GM12872 (cell line): ENCODE measurements around the gene CUBN.

Source experiments
- TF ChIP-seq, protein P1 (sequence below): IDR thresholded peaks from 3 replicates; pipeline ENCODE4 v1.5.1; 2011; ENCODE audit warnings: low read depth, mild to moderate bottlenecking, low read length, moderate library complexity; ENCODE audit not compliant: insufficient read depth

The CUBN gene

DNA sequence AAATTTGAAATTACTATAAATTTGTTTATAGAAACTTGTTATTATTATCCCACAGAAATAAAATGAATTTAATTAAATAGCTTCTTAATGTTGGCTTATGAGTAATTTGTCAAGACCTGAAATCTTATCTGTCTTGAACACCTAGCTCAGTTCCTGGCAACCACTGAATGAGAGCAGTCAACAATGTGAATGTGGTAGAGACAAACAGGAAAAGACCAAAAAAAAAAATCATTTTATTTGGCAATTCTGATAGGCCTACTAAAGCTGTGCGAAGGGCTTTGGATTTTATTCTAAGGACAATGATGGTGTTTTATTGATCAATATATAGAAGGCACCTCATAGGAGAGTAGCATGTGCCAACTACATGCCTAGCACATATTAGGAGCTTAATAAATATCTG is 184.6 kb downstream of the CUBN start:
- TF ChIP-seq, protein P1, sequence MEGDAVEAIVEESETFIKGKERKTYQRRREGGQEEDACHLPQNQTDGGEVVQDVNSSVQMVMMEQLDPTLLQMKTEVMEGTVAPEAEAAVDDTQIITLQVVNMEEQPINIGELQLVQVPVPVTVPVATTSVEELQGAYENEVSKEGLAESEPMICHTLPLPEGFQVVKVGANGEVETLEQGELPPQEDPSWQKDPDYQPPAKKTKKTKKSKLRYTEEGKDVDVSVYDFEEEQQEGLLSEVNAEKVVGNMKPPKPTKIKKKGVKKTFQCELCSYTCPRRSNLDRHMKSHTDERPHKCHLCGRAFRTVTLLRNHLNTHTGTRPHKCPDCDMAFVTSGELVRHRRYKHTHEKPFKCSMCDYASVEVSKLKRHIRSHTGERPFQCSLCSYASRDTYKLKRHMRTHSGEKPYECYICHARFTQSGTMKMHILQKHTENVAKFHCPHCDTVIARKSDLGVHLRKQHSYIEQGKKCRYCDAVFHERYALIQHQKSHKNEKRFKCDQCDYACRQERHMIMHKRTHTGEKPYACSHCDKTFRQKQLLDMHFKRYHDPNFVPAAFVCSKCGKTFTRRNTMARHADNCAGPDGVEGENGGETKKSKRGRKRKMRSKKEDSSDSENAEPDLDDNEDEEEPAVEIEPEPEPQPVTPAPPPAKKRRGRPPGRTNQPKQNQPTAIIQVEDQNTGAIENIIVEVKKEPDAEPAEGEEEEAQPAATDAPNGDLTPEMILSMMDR: no peak

DNA sequence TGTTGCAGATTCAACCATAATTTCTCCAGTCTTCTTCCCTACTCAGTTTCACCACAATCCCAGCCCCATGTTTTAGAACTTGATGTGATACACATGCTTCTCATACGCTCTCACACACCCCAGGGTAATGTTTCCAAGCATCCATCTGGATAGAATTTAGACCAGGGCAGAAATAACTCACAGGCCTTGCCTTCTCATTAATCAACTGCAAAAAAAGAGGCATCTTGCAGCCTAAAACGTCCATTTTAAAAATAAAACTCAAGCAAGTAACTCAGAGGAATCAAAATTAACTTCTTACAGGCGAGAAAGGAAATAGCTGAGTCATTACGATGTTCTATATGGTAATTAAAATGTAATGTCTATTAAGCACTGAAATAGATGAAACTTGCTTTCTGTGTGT is 185.2 kb downstream of the CUBN start:
- TF ChIP-seq, protein P1: no peak

DNA sequence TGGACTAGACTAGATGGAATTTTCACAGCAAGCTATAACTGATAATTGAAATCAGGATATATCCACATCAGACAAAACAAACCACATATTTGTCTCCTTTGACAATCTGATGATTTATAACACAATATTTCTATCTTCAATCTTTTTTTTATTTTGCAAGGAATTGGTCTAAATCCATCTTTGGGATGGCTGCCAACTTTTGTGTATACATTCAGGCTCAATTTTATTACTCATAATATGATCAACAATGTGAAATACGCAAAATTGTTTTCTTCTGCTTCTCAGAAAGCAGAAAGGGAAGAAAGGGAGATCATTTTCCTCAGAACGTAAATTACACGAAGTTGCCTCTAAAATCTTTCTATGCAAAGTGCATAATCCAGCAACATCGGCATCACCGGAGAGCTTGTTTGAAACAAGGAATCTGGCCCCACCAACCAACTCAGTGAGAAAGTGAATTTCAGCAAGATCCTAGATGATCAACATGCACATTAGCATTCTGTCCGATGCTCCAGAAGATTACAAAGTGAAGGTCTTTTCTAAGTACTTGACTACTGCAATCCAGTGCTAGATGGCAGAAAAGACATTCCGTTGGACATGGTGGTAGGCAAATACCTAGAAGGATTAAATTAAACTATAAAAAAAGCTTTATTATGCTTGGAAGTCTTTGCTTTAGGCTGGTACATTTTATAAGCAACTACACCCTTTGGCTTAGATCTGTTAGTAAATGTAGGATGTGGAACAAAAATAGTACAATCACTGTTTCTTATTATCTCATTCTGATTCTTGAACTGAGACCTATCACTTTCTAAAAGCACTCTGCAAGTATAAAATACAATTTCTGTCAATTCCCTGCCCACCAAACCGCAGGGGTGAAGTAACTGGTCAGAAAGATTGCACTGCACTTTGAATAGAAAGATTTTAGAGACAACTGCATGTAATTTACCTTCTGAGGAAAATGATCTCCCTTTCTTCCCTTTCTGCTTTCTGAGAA is 186.0 kb downstream of the CUBN start:
- TF ChIP-seq, protein P1: no peak

DNA sequence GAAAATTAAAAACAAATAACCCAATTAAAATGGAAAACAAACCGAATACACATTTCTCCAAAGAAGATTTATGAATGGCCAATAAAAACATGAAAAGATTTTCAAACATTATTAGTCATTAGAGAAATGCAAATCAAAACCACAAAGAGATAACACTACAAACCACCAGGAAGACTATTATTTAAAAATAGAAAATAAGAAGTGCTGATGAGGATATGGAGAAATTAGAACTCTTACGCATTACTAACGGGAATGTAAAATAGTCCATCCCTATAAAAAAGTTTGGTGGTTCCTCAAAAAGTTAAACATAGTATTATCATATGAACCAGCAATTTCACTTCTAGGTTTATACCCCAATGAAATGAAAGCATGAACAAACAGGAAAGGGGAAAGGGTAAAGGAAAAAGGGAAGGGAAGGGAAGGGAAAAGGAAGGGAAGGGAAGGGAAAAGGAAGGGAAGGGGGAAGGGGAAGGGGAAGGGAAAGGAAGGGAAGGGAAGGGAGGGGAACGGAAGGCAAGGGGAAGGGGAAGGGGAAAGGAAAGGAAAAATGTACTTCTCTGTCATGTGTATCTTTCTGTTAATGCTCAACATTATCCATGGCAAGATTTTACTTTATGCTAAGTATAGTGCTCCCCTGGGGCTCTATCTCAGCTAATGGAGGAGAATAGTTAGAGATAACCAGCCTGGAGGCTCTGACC is 187.1 kb downstream of the CUBN start:
- TF ChIP-seq, protein P1: no peak

DNA sequence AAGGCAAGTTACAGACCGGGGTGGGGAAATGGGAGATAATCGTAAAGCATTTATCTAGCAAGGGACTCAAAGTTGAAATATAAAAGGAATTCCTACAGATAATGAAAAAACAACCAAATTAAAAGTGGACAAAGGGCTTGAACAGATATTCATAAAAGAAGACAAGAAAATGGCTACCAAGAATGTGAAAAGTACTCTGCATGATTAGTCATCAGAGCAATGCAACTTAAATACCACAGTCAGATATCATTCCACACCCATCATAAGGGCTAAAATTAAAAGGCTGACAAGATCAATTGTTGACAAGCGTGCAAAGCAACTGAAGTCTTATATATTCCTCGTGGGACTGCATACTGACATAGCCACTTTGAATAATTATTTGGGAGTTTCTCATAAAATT is 187.7 kb downstream of the CUBN start:
- TF ChIP-seq, protein P1: no peak

DNA sequence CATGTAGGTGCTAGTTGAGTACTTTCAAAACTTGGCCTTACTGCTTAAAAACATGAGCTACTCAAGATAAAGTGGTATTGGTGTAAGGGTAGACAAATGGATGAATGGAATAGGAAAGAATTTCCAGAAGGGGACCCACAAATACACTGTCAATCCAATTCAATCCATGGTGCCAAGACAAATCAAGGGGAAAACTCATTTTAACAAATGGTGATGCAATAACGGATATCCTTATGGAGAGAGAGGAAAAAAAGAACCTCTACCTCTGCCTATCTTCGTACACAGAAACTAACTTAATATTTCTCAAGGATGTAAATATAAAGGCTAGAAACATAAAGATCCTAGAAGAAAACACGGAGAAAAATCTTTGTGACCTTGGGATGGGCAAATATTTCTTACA is 188.5 kb downstream of the CUBN start:
- TF ChIP-seq, protein P1: no peak

DNA sequence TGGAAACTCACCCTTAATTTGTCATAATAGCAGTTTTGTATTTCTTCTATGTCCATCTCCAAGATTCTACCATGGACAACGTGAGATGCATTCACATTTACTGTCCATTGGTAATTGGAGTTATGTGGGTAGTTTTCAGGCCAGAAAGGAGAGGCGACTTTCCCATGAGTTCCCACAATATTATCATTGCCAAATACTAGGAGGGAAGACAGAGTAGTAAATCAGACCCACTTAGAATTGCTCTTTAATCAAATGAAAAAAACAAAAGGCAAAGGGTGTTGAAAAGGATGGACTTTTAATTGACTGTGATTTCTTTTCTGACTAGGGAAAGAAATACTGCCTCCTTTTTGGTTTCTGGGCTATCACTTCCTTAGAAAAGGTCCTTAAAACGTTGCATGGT is 190.7 kb downstream of the CUBN start:
- TF ChIP-seq, protein P1: no peak
